Ecto neural progenitor cell (in vitro differentiated cells): ENCODE data around the gene ZSWIM6.

Experiments used
- DNase-seq: peaks from one replicate; pipeline ENCODE4 v3.0.0-alpha.2; 2018; ENCODE audit warnings: low spot score

Gene ZSWIM6

DNA sequence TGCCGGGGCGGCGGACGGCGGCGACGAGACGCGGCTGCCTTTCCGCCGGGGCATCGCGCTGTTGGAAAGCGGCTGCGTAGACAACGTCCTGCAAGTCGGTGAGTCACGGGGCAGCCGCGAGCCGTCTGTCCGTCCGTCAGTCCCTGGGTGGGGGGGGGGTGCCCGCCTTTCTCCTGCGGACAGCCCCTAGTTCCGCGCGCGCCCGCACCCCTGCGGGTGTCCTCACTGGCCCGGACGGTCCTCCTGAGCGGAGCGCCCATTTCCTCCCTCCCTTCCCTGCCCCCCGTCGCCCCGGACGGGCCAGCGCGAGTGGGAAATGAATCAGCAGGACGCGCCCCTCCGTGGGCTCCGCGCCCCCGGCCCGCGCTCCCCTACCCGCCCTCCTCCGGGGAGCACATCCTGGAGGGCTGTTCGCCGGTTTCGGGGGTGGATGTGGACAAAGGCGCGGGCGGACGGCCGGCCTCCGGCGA is 828 bp downstream of the ZSWIM6 start:
- DNase-seq, result no peak

DNA sequence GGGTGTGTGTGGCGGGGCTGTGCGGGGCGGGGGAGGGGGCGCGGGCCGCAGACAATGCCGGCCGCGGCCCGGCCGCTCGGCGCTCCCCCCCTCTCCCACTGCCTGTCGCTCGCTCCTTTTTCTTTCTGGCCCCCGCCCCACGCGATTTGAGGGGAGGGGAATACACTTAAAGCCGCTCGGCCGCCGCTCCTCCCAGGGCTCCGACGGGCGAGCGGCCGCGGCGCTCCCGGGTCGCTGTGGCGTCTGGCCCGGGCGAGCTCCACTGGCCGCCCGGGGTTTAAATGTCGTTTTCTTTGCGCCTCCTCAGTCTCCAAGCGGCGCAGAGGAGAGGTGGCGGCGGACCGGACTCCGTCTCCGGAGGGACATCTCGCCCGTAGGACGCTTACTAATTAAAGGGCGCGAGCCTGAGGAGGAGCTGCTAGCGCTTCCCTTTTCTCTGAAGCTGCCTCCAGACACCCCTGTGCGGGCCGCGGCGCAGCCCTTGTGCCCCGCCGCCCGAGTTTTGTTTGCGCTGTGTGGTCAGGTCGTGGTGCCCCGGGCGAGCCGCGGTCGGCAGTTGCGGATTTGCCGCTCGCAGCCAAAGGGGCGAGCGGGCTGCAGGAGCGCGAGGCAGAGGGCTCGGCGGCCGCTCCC is 1.4 kb downstream of the ZSWIM6 start:
- peak; percentile 76 for DNase-seq

- no peak for DNase-seq
Observed at GRCh38 chr5:61333954-61334867, 2.2 kb downstream of the ZSWIM6 start.

GRCh38 chr5:61334868-61335615 is 3.0 kb downstream of the ZSWIM6 start:
- DNase-seq, result no peak

- no peak for DNase-seq
Observed at GRCh38 chr5:61339764-61340163, 7.7 kb downstream of the ZSWIM6 start.

DNA sequence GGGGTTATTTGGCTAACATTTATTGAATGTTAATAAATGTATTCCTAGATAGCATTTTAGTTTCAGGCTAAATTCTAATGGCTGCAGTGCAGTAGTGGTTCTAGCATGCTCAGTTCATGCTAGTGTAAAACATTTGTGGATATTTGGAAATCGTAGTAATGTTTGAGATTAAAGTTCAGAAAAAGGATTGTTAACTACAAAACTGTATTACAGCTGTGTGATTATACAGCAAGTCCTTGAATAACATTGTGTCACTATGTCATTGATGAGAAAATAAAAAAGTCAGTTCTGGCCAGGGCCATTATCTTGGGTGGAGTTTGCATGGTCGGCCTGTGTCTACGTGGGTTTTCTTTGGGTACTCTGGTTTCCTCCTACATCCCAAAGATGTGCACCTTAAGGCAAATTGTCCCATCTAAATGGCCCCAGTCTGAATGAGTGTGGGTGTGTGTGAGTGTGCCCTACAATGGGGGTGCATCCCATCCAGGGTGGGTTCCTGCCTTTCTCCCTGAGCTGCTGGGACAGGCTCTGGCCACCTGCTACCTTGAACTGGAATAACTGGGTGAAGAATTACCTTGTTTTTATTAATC is 8.8 kb downstream of the ZSWIM6 start:
- DNase-seq, result no peak

DNA sequence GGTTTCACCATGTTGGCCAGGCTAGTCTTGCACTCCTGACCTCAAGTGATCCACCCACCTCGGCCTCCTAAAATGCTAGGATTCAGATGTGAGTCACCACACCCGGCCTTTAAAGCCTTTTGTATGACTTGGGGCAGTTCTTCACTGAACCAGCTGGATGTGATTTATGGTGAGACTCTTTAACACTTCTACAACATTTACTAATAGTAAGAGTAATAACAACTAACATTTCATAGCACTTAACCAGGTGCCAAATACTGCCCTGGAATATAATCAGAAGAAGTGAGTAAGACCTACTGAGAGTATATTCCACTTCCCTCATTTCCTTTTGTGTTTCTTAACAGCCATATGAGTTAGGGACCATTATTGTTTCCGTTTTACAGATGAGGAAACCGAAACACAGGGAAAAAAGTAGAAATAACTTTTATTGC is 10.0 kb downstream of the ZSWIM6 start:
- DNase-seq, result no peak

DNA sequence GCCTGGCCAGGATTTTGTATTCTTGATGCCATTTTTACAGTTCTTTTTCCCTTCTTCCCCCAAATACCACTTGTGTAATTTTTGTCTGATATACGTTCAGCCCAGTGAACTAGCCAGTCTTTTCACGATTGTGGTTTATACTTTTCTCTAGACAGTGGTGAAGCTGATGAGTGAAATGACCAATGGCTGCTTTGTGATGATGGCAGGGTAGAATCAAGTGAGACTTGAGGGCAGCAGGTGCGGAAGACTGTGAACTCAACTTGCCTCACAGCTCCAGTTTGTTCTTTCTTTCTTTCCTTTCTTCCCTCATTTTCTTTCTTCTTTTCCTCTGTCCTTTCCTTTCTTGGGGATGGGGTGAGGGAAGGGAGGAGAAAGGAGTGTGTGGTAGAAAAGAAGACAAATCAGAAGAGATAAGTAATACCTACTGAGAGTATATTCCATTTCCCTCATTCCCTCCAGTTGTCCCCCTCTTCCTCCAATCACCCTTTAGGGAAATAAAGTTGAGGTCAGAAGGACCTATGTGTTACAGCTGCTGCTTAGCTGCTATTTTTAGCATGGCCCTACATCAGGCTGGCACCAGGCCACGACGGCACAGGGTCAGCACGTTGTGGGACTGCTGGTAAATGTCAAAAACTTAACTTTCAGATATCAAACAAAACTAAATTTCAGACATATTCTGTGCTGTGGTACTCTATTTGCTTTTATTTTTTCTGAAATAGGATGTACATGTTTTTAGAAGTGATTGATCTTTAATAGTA is 12.3 kb downstream of the ZSWIM6 start:
- no peak for DNase-seq

DNA sequence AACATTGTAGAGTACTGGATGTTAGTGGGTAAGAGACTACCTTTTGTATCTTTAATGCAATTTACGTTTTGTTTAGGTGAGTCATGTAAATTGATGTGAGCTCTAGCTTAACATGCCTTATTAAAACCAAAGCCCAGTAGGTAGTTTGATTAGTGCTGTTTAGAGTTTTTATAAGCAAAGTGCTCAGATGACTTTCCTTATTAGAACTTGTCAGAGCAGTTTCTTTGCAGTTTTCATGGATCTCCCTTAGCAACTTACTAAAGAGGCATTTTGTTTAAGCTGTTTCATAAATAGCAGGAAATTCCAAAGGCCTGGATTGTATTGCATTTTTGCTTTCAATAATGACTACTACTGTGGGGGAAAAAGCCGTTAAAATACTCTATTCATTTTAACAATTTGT is 14.5 kb downstream of the ZSWIM6 start:
- no peak for DNase-seq

- DNase-seq, result no peak
Observed at GRCh38 chr5:61347080-61347479, 15.0 kb downstream of the ZSWIM6 start.

- no peak for DNase-seq
Observed at GRCh38 chr5:61348447-61348846, 16.4 kb downstream of the ZSWIM6 start.

GRCh38 chr5:61349935-61350334 is 17.9 kb downstream of the ZSWIM6 start:
- no peak for DNase-seq

- DNase-seq, result no peak
Observed at GRCh38 chr5:61350535-61350934, 18.5 kb downstream of the ZSWIM6 start.

- no peak for DNase-seq
Observed at GRCh38 chr5:61351733-61352132, 19.7 kb downstream of the ZSWIM6 start.

DNA sequence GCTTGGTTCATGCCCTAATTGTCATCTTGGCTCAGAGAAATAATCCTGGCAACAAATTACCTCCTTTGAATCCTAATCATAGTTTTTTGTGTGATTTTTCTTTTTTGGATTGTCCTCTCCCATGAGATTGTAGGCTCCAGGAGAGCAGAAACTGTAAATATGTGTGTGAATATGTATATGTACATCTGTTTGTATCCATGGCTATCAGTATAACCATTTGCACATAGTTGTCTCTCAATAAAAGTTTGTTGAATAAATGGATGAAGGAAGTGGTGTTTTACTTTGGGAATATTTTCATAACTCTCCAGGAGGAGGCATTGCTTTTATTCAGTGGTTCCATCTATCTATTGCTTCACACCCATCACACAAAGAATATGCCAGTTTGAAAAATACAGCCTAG is 20.1 kb downstream of the ZSWIM6 start:
- no peak for DNase-seq

- no peak for DNase-seq
Observed at GRCh38 chr5:61352612-61353156, 20.6 kb downstream of the ZSWIM6 start.

DNA sequence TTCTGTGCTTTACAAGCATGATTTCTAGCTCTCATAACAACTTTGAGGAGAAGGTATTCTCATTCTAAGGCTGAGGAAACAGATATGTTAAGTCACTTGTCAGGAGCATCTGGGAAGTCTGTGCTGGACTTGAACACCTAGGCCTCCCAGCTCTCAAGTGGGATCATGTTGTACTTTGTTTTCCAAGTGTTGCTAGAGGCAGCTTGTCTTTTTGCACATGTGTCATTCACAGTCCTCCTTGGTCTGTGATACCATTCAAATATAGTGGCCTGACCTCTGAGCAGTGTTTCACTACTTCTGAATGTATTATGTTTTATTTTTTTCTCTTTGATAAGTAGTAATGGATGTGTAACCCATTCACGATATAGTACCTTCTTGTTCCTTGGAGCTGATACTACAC is 21.2 kb downstream of the ZSWIM6 start:
- no peak for DNase-seq

- DNase-seq, result no peak
Observed at GRCh38 chr5:61354199-61354598, 22.1 kb downstream of the ZSWIM6 start.

GRCh38 chr5:61357745-61358144 is 25.7 kb downstream of the ZSWIM6 start:
- DNase-seq, result no peak

- no peak for DNase-seq
Observed at GRCh38 chr5:61362796-61363368, 30.8 kb downstream of the ZSWIM6 start.
